ENCODE data around the gene P2RY4. TPM values are rescaled to one million over a fixed set of nuclear protein-coding genes. Genes with fewer than 3 reads are reported as not detected.

Gene P2RY4
- polyA plus RNA-seq, 1 donor (not counting 4 experiments of a cell fraction or from before 2014, with no cell fraction given) = not detected

DNA sequence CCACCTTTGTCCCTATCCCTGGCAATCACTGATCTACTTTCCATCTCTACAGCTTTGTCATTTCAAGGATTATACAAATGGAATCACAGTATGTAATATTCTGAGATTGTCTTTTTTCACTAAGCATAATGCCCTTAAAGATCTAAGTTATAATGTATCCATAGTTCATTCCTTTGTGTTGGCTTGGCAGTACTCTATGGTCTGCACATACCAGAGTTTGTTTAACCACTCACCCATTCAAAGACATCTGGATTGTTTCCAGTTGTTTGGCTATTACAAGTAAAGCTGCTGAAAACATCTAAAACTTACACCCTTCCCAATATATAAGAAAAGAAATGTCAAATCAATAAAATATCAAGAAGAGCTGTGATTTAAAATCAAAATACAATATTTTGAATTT, 51.5 kb downstream of the P2RY4 start:
- no peaks in the 10 kb centered on the region for H3K79me2 ChIP-seq (ENCODE audit: control insufficient read depth, insufficient read depth, low read length)
- H3K4me1 ChIP-seq (ENCODE audit: control insufficient read depth, extremely low read depth, insufficient read depth, low read length) = no peaks in the 10 kb centered on the region
- no peaks in the 10 kb centered on the region for H3K9me3 ChIP-seq (ENCODE audit: control insufficient read depth, low read depth, low read length)
- peaks cover 3% of the 10 kb centered on the region for H3K27me3 ChIP-seq (ENCODE audit: control insufficient read depth, extremely low read depth, insufficient read depth, low read length)
- no peaks in the 10 kb centered on the region for H3K9me1 ChIP-seq (ENCODE audit: control insufficient read depth, extremely low read depth, insufficient read depth, low read length)
- H3K4me2 ChIP-seq (ENCODE audit: control insufficient read depth, extremely low read depth, insufficient read depth, low read depth, low read length) = no peak overlapping the region
- dilution Hi-C loops (cut with MboI; ENCODE audit: extremely low pct_ligation_motif_present, low sequenced_read_pairs) = no loop called here
- H3K36me3 ChIP-seq (ENCODE audit: control insufficient read depth in 2 of 2, extremely low read depth in 1 of 2, insufficient read depth in 2 of 2, low read length in 2 of 2) = no peaks in the 10 kb centered on the region
- no peaks in the 10 kb centered on the region for H4K20me1 ChIP-seq (ENCODE audit: control insufficient read depth, extremely low read depth, insufficient read depth, low read length)
- TF ChIP-seq EZH2 (IDR thresholded peaks at IDR 0.05; ENCODE audit: low read length) = no peak
- TF ChIP-seq, protein P1, sequence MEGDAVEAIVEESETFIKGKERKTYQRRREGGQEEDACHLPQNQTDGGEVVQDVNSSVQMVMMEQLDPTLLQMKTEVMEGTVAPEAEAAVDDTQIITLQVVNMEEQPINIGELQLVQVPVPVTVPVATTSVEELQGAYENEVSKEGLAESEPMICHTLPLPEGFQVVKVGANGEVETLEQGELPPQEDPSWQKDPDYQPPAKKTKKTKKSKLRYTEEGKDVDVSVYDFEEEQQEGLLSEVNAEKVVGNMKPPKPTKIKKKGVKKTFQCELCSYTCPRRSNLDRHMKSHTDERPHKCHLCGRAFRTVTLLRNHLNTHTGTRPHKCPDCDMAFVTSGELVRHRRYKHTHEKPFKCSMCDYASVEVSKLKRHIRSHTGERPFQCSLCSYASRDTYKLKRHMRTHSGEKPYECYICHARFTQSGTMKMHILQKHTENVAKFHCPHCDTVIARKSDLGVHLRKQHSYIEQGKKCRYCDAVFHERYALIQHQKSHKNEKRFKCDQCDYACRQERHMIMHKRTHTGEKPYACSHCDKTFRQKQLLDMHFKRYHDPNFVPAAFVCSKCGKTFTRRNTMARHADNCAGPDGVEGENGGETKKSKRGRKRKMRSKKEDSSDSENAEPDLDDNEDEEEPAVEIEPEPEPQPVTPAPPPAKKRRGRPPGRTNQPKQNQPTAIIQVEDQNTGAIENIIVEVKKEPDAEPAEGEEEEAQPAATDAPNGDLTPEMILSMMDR (optimal IDR thresholded peaks at IDR 0.05 in 1 of 3, IDR thresholded peaks at IDR 0.05 in 1 of 3, conservative IDR thresholded peaks at IDR 0.05 in 1 of 3; ENCODE audit: extremely low read depth in 1 of 3, insufficient read depth in 2 of 3, low read length in 3 of 3) = no peak
- no peak overlapping the region for H3K9ac ChIP-seq (ENCODE audit: control insufficient read depth, extremely low read depth, insufficient read depth, low read length)
- FAIRE-seq (no peak), DNase-seq (ENCODE audit: low read depth, low spot score) (no peak)
- H2AFZ ChIP-seq (ENCODE audit: control insufficient read depth, low read length) = no peak overlapping the region
- H3K27ac ChIP-seq (ENCODE audit: control insufficient read depth, insufficient read depth, low read length) = no peak overlapping the region
- H3K4me3 ChIP-seq (ENCODE audit: control insufficient read depth in 2 of 3, extremely low read depth in 1 of 3, insufficient read depth in 2 of 3, low read depth in 1 of 3, low read length in 3 of 3) = no peak overlapping the region

Small RNA genes within 50 kb of the gene (small RNA-seq; reads per million reads assigned to genes)
- 0 to 1.3 (median 0.25) reads per million in 3 experiments for gene RNA5SP507 (ENCODE audit: insufficient read length in 3 of 3, low read depth in 3 of 3, low replicate concordance in 1 of 3)

Other genes with a start within 250 kb of the P2RY4 start
- gene AWAT2, start 210.3 kb downstream of the P2RY4 start, polyA plus RNA-seq = not detected in 3 replicates
- gene OTUD6A, start 197.7 kb downstream of the P2RY4 start, polyA plus RNA-seq = not detected in 3 replicates
- gene IGBP1, start 126.8 kb downstream of the P2RY4 start, polyA plus RNA-seq = 48.3 to 65.5 TPM (median 62.5 TPM) in 3 replicates
- not detected in 3 replicates for gene DGAT2L6, start 82.7 kb downstream of the P2RY4 start, polyA plus RNA-seq
- gene AWAT1, start 25.5 kb downstream of the P2RY4 start, polyA plus RNA-seq = not detected in 3 replicates
- gene ARR3, start 8.1 kb upstream of the P2RY4 start, polyA plus RNA-seq = not detected in 3 replicates
- gene RAB41, start 22.0 kb upstream of the P2RY4 start, polyA plus RNA-seq = not detected in 3 replicates
- 102 to 127 TPM (median 109 TPM) in 3 replicates for gene PDZD11, start 29.7 kb upstream of the P2RY4 start, polyA plus RNA-seq
- 1.1 to 7.1 TPM (median 6.6 TPM) in 3 replicates for gene KIF4A, start 29.9 kb upstream of the P2RY4 start, polyA plus RNA-seq
- 4.4 to 22.1 TPM (median 7.2 TPM) in 3 replicates for gene GDPD2, start 163.1 kb upstream of the P2RY4 start, polyA plus RNA-seq
- 5.9 to 10.1 TPM (median 8.7 TPM) in 3 replicates for gene DLG3, start 184.6 kb upstream of the P2RY4 start, polyA plus RNA-seq